GM21390 (cell line): ENCODE measurements around the gene EPHA3.
"Not testable (repeated sequence)": the region's sequence is repeated elsewhere in the genome, so short reads cannot be mapped to it uniquely, and the experiment has no call there.

Source experiments
- ATAC-seq: cut with Tn5 transposase; IDR thresholded peaks from one replicate; pipeline ENCODE4 v1.9.1; 2021; ENCODE audit not compliant: unreplicated experiment

The EPHA3 gene

GRCh38 chr3:89350935-89351334 lies 243.5 kb downstream of the EPHA3 start:
- ATAC-seq: not testable (repeated sequence)

- ATAC-seq: no peak
Measured at GRCh38 chr3:89353465-89353864, 246.0 kb downstream of the EPHA3 start.

- no peak for ATAC-seq
Measured at GRCh38 chr3:89358281-89358680, 250.9 kb downstream of the EPHA3 start.

- no peak for ATAC-seq
Measured at GRCh38 chr3:89360156-89360555, 252.7 kb downstream of the EPHA3 start.

- ATAC-seq: no peak
Measured at GRCh38 chr3:89362496-89362895, 255.1 kb downstream of the EPHA3 start.

- ATAC-seq: no peak
Measured at GRCh38 chr3:89363171-89363570, 255.8 kb downstream of the EPHA3 start.

- ATAC-seq: no peak
Measured at GRCh38 chr3:89364314-89364713, 256.9 kb downstream of the EPHA3 start.

GRCh38 chr3:89367166-89367565 lies 259.7 kb downstream of the EPHA3 start:
- ATAC-seq: no peak

GRCh38 chr3:89368846-89369245 lies 261.4 kb downstream of the EPHA3 start:
- ATAC-seq: no peak

GRCh38 chr3:89372456-89372855 lies 265.0 kb downstream of the EPHA3 start:
- ATAC-seq: no peak

- no peak for ATAC-seq
Measured at GRCh38 chr3:89373434-89373833, 266.0 kb downstream of the EPHA3 start.

GRCh38 chr3:89375451-89375850 lies 268.0 kb downstream of the EPHA3 start:
- no peak for ATAC-seq

- ATAC-seq: no peak
Measured at GRCh38 chr3:89380016-89380415, 272.6 kb downstream of the EPHA3 start.

GRCh38 chr3:89392991-89393390 lies 285.6 kb downstream of the EPHA3 start:
- no peak for ATAC-seq

- ATAC-seq: no peak
Measured at GRCh38 chr3:89395456-89395855, 288.0 kb downstream of the EPHA3 start.

- ATAC-seq: no peak
Measured at GRCh38 chr3:89395996-89396395, 288.6 kb downstream of the EPHA3 start.

- ATAC-seq: no peak
Measured at GRCh38 chr3:89402051-89402450, 294.6 kb downstream of the EPHA3 start.

- no peak for ATAC-seq
Measured at GRCh38 chr3:89405176-89405575, 297.8 kb downstream of the EPHA3 start.

GRCh38 chr3:89405593-89405992 lies 298.2 kb downstream of the EPHA3 start:
- ATAC-seq: no peak

- no peak for ATAC-seq
Measured at GRCh38 chr3:89411201-89411600, 303.8 kb downstream of the EPHA3 start.

- no peak for ATAC-seq
Measured at GRCh38 chr3:89414270-89414669, 306.8 kb downstream of the EPHA3 start.

- ATAC-seq: no peak
Measured at GRCh38 chr3:89419647-89420241, 312.3 kb downstream of the EPHA3 start.

GRCh38 chr3:89426060-89426459 lies 318.6 kb downstream of the EPHA3 start:
- ATAC-seq: no peak
